ENCODE data around the gene PAK5.

DNA sequence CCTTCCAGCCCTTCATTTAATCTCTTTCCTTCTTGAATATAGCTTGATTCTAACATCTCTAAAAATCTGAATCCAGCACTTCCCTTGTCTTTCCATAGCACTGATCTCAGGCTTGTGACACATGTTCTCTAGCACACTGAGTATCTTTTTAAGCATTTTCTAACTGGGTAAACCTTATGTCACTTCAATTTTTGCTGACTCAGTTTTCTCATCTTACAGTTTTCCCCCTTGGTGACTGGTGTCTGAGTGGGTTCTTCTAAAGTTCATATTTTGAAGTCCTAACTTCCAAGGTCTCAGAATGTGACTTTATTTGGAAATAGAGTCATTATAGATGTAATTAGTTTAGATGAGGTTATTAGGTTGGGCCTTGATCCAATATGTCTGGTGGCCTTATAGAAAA is 153.9 kb downstream of the PAK5 start:
- TF ChIP-seq, protein P1, sequence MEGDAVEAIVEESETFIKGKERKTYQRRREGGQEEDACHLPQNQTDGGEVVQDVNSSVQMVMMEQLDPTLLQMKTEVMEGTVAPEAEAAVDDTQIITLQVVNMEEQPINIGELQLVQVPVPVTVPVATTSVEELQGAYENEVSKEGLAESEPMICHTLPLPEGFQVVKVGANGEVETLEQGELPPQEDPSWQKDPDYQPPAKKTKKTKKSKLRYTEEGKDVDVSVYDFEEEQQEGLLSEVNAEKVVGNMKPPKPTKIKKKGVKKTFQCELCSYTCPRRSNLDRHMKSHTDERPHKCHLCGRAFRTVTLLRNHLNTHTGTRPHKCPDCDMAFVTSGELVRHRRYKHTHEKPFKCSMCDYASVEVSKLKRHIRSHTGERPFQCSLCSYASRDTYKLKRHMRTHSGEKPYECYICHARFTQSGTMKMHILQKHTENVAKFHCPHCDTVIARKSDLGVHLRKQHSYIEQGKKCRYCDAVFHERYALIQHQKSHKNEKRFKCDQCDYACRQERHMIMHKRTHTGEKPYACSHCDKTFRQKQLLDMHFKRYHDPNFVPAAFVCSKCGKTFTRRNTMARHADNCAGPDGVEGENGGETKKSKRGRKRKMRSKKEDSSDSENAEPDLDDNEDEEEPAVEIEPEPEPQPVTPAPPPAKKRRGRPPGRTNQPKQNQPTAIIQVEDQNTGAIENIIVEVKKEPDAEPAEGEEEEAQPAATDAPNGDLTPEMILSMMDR (IDR thresholded peaks at IDR 0.05; ENCODE audit: low read length): no peak
- no peak for TF ChIP-seq EZH2 (optimal IDR thresholded peaks at IDR 0.05; ENCODE audit: low read depth, low read length)
